ENCODE data around the gene HSPBP1. TPM values are rescaled to one million over a fixed set of nuclear protein-coding genes. Genes with fewer than 3 reads are reported as not detected.
A peak's percentile ranks its signal among the peaks of the same experiment; 100 is the strongest.

The HSPBP1 gene
- total RNA-seq, 2 donors from 2014 or later: 26.8 to 26.9 TPM

DNA sequence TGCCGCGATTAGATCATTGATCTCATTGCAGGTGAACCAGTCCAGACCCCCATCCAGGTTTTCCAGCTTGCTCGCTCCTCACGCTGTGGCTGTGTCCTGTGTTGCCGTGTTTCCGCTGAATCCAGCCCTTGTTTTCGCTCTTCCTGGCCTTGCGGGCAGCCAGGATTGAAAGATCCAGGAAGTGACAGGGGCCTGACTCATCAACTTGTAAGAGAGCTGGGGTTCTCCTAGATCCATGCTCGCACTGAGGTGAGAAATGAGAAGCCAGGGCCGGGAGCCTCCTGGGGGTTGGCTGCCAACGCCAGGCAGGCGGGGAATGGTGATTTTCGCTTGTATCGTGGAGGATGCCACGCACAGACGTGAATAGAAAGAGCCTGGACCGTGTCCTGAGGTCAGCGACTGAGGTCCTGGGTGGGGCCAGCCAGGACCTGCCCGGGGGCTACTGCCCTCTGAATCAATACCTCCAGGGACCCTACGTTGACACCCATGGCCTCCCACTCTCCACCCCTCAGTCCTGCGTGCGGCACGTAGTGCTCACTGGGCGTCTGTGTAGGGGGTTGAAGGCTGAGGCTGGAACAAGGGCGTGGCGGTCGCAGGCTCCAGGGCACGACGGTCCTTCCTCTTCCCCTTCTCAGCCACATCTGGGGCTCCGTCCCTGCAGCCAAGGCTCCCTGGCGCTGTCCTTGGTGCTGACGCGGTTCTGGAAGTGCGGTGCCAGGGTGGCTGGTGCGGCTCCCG is 63.3 kb downstream of the HSPBP1 start:
- no peak for ATAC-seq (ENCODE audit: insufficient number of reproducible peaks, low FRiP score, low read depth)
- TF ChIP-seq, protein P1, sequence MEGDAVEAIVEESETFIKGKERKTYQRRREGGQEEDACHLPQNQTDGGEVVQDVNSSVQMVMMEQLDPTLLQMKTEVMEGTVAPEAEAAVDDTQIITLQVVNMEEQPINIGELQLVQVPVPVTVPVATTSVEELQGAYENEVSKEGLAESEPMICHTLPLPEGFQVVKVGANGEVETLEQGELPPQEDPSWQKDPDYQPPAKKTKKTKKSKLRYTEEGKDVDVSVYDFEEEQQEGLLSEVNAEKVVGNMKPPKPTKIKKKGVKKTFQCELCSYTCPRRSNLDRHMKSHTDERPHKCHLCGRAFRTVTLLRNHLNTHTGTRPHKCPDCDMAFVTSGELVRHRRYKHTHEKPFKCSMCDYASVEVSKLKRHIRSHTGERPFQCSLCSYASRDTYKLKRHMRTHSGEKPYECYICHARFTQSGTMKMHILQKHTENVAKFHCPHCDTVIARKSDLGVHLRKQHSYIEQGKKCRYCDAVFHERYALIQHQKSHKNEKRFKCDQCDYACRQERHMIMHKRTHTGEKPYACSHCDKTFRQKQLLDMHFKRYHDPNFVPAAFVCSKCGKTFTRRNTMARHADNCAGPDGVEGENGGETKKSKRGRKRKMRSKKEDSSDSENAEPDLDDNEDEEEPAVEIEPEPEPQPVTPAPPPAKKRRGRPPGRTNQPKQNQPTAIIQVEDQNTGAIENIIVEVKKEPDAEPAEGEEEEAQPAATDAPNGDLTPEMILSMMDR (IDR thresholded peaks at IDR 0.05): no peak
- Histone ChIP-seq H3K4me3 (peak overlapping the region; percentile 60), H3K27me3 (replicated peaks; ENCODE audit: insufficient read depth) (no peaks in the 10 kb centered on the region), H3K27ac (no peak overlapping the region), H3K9me3 (peaks cover 8% of the 10 kb centered on the region), H3K4me1 (ENCODE audit: control insufficient read depth in 1 of 2, low read depth in 2 of 2) (peaks cover 5 to 6% of the 10 kb centered on the region in 2 donors), H3K36me3 (no peaks in the 10 kb centered on the region)
- DNase-seq (ENCODE audit: low spot score): peak; percentile 34

GRCh38 chr19:55213547-55213946 is 66.4 kb downstream of the HSPBP1 start:
- no peak for ATAC-seq (ENCODE audit: insufficient number of reproducible peaks, low FRiP score, low read depth)
- Histone ChIP-seq H3K27ac (no peak overlapping the region), H3K4me3 (no peak overlapping the region), H3K9me3 (peaks cover 8% of the 10 kb centered on the region), H3K4me1 (ENCODE audit: control insufficient read depth in 1 of 2, low read depth in 2 of 2) (peaks cover 5 to 6% of the 10 kb centered on the region in 2 donors), H3K27me3 (replicated peaks; ENCODE audit: insufficient read depth) (no peaks in the 10 kb centered on the region), H3K36me3 (no peaks in the 10 kb centered on the region)
- TF ChIP-seq, protein P1 (IDR thresholded peaks at IDR 0.05): no peak
- DNase-seq (ENCODE audit: low spot score): no peak

GRCh38 chr19:55212447-55212846 is 67.5 kb downstream of the HSPBP1 start:
- DNase-seq (ENCODE audit: low spot score) (no peak), ATAC-seq (ENCODE audit: insufficient number of reproducible peaks, low FRiP score, low read depth) (no peak)
- H3K4me1 ChIP-seq (ENCODE audit: control insufficient read depth in 1 of 2, low read depth in 2 of 2): peaks cover 5 to 6% of the 10 kb centered on the region in 2 donors
- H3K4me3 ChIP-seq: no peak overlapping the region
- no peaks in the 10 kb centered on the region for H3K27me3 ChIP-seq (replicated peaks; ENCODE audit: insufficient read depth)
- TF ChIP-seq, protein P1 (IDR thresholded peaks at IDR 0.05): no peak
- peaks cover 8% of the 10 kb centered on the region for H3K9me3 ChIP-seq
- H3K27ac ChIP-seq: no peak overlapping the region
- no peaks in the 10 kb centered on the region for H3K36me3 ChIP-seq

Other genes starting within 250 kb of the HSPBP1 start
- not detected for gene GP6, start 241.8 kb downstream of the HSPBP1 start, total RNA-seq
- gene RDH13, start 217.0 kb downstream of the HSPBP1 start, total RNA-seq: 10 to 100 TPM; 22.2 to 23.6 TPM
- 10 to 100 TPM in 1 of 2 donors, 1 to 10 TPM in 1; 5.4 to 16.3 TPM for gene EPS8L1, start 204.2 kb downstream of the HSPBP1 start, total RNA-seq
- 100 to 1,000 TPM; 194 to 250 TPM for gene PPP1R12C, start 162.5 kb downstream of the HSPBP1 start, total RNA-seq
- not detected for gene TNNT1, start 130.9 kb downstream of the HSPBP1 start, total RNA-seq
- not detected for gene TNNI3, start 122.4 kb downstream of the HSPBP1 start, total RNA-seq
- not detected for gene DNAAF3, start 113.5 kb downstream of the HSPBP1 start, total RNA-seq
- gene SYT5, start 99.8 kb downstream of the HSPBP1 start, total RNA-seq: not detected
- 1 to 10 TPM in 1 of 2 donors, under 1 TPM in 1; 0.14 to 1.1 TPM for gene PTPRH, start 70.6 kb downstream of the HSPBP1 start, total RNA-seq
- gene TMEM86B, start 51.3 kb downstream of the HSPBP1 start, total RNA-seq: 1 to 10 TPM; 2.4 to 4.8 TPM
- gene PPP6R1, start 21.1 kb downstream of the HSPBP1 start, total RNA-seq: 10 to 100 TPM; 46.7 to 52.3 TPM
- gene BRSK1, start 3.9 kb upstream of the HSPBP1 start, total RNA-seq: 10 to 100 TPM; 10.8 to 16.7 TPM
- 1 to 10 TPM in 1 of 2 donors, not detected in 1; 6.8 TPM for gene TMEM150B, start 45.2 kb upstream of the HSPBP1 start, total RNA-seq
- gene KMT5C, start 59.8 kb upstream of the HSPBP1 start, total RNA-seq: 10 to 100 TPM; 10.2 to 25.2 TPM
- gene COX6B2, start 74.6 kb upstream of the HSPBP1 start, total RNA-seq: not detected
- not detected for gene GARIN5B, start 83.2 kb upstream of the HSPBP1 start, total RNA-seq
- under 1 TPM in 1 of 2 donors, not detected in 1; 0.92 TPM for gene IL11, start 90.4 kb upstream of the HSPBP1 start, total RNA-seq
- gene TMEM190, start 96.7 kb upstream of the HSPBP1 start, total RNA-seq: not detected
- gene TMEM238, start 104.2 kb upstream of the HSPBP1 start, total RNA-seq: 1 to 10 TPM in 1 of 2 donors, not detected in 1; 4.2 TPM
- gene RPL28, start 105.8 kb upstream of the HSPBP1 start, total RNA-seq: 100 to 1,000 TPM; 175 to 274 TPM
- 10 to 100 TPM; 16.3 to 17.9 TPM for gene UBE2S, start 127.7 kb upstream of the HSPBP1 start, total RNA-seq
- not detected for gene SHISA7, start 163.2 kb upstream of the HSPBP1 start, total RNA-seq
- gene ISOC2, start 181.5 kb upstream of the HSPBP1 start, total RNA-seq: 10 to 100 TPM; 18.8 to 27.4 TPM
- gene C19orf85, start 184.6 kb upstream of the HSPBP1 start, total RNA-seq: not detected
- 1 to 10 TPM; 3.5 to 7.2 TPM for gene ZNF628, start 196.5 kb upstream of the HSPBP1 start, total RNA-seq
- 1 to 10 TPM; 3.4 to 3.8 TPM for gene NAT14, start 205.1 kb upstream of the HSPBP1 start, total RNA-seq
- gene SSC5D, start 208.3 kb upstream of the HSPBP1 start, total RNA-seq: 10 to 100 TPM in 1 of 2 donors, 1 to 10 TPM in 1; 4.3 to 58.3 TPM